Activated naive CD8-positive, alpha-beta T cell (primary cell): ENCODE data around the gene HEBP2.

Source experiments
- H3K27ac Mint-ChIP-seq: one replicate; pipeline ENCODE4 v1.8.0; 2021; ENCODE audit warnings: mixed read lengths
- H3K27me3 Mint-ChIP-seq: one replicate; pipeline ENCODE4 v1.8.0; 2021; ENCODE audit warnings: mixed read lengths
- H3K36me3 Mint-ChIP-seq: one replicate; pipeline ENCODE4 v1.8.0; 2021; ENCODE audit warnings: mixed read lengths
- H3K4me1 Mint-ChIP-seq: one replicate; pipeline ENCODE4 v1.8.0; 2021; ENCODE audit warnings: low read depth, mixed read lengths
- H3K4me3 Mint-ChIP-seq: one replicate; pipeline ENCODE4 v1.8.0; 2021; ENCODE audit warnings: mild to moderate bottlenecking, mixed read lengths
- H3K9me3 Mint-ChIP-seq: one replicate; pipeline ENCODE4 v1.8.0; 2021; ENCODE audit warnings: low read depth, mixed read lengths

Gene HEBP2

GRCh38 chr6:138386897-138387296 lies 17.1 kb upstream of the HEBP2 start:
- no peaks in the 10 kb centered on the region for H3K9me3 Mint-ChIP-seq
- no peak overlapping the region for H3K27ac Mint-ChIP-seq
- H3K4me3 Mint-ChIP-seq = no peak overlapping the region
- H3K27me3 Mint-ChIP-seq = peaks cover 5% of the 10 kb centered on the region
- no peaks in the 10 kb centered on the region for H3K36me3 Mint-ChIP-seq
- H3K4me1 Mint-ChIP-seq = no peaks in the 10 kb centered on the region

- no peaks in the 10 kb centered on the region for H3K36me3 Mint-ChIP-seq
- no peak overlapping the region for H3K4me3 Mint-ChIP-seq
- no peaks in the 10 kb centered on the region for H3K9me3 Mint-ChIP-seq
- no peaks in the 10 kb centered on the region for H3K4me1 Mint-ChIP-seq
- no peak overlapping the region for H3K27ac Mint-ChIP-seq
- peaks cover 5% of the 10 kb centered on the region for H3K27me3 Mint-ChIP-seq
Observed at GRCh38 chr6:138387577-138388368, 16.2 kb upstream of the HEBP2 start.

DNA sequence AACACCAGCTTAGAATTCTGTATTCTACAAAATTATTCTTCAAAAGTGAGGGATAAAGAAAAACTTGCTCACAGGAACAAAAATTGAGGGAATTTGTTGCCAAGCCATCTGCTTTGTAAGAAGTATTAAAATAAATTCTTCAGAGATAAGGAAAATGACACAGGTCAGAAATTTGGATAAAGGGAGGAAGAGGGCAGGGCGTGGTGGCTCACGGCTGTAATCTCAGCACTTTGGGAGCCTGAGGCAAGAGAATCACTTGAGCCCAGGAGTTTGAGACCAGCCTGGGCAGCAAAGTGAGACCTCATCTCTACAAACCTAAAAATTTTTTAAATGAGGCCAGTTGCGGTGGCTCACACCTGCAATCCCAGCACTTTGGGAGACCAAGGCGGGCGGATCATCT lies 14.5 kb upstream of the HEBP2 start:
- Mint-ChIP-seq H3K27me3 (peaks cover 3% of the 10 kb centered on the region), H3K4me1 (no peaks in the 10 kb centered on the region), H3K27ac (no peak overlapping the region), H3K4me3 (no peak overlapping the region), H3K9me3 (no peaks in the 10 kb centered on the region), H3K36me3 (no peaks in the 10 kb centered on the region)

DNA sequence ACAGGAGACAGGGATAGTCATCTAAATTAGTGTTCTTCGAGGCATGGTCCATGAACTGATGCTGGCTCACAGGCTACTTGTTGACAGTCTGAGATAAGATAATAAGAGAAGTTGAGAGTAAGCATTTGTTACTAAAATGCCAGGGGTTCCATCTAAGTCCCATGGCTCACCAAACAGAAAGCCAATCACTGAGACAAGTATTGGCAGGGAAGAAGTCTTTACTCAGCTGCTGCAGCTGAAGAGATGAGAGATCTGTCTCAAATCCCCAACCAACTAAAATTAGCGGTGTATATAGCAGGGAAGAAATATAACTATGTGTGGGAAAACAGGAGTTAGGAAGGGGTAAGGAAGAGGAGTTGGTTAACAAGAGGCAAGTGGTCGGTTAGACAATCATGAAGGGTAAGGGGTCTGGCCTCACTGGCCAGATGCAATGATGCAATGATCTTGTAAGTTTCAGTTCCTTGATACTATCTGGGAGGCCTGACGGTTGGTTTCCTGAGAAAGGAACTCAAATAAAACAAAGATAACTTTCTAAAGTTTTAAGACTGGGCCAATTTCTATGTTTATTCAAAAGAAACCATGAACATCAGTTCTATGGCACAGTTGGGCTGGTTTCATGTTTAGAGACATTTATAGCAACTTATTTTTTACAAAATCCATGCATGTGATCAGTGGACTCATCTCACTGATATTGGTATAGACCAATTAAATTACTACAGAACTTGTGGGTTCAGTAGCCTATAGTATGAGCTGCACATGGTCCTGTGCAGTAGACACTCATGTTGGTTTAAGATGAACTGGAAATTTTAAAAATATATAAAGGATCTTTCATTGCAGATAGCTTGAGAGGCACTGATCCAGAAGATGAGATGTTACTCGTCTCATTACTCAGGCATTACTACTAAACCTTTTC lies 9.9 kb upstream of the HEBP2 start:
- Mint-ChIP-seq H3K36me3 (no peaks in the 10 kb centered on the region), H3K9me3 (no peaks in the 10 kb centered on the region), H3K27ac (no peak overlapping the region), H3K4me3 (no peak overlapping the region), H3K27me3 (peaks cover 3% of the 10 kb centered on the region), H3K4me1 (no peaks in the 10 kb centered on the region)

- H3K36me3 Mint-ChIP-seq = no peaks in the 10 kb centered on the region
- no peaks in the 10 kb centered on the region for H3K9me3 Mint-ChIP-seq
- H3K27ac Mint-ChIP-seq = no peak overlapping the region
- H3K4me3 Mint-ChIP-seq = no peak overlapping the region
- H3K4me1 Mint-ChIP-seq = no peaks in the 10 kb centered on the region
- peaks cover 2% of the 10 kb centered on the region for H3K27me3 Mint-ChIP-seq
Observed at GRCh38 chr6:138396709-138397108, 7.3 kb upstream of the HEBP2 start.

GRCh38 chr6:138397128-138398122 lies 6.6 kb upstream of the HEBP2 start:
- H3K4me1 Mint-ChIP-seq = peaks cover 3% of the 10 kb centered on the region
- H3K36me3 Mint-ChIP-seq = no peaks in the 10 kb centered on the region
- no peaks in the 10 kb centered on the region for H3K9me3 Mint-ChIP-seq
- H3K27ac Mint-ChIP-seq = no peak overlapping the region
- peaks cover 2% of the 10 kb centered on the region for H3K27me3 Mint-ChIP-seq
- no peak overlapping the region for H3K4me3 Mint-ChIP-seq

DNA sequence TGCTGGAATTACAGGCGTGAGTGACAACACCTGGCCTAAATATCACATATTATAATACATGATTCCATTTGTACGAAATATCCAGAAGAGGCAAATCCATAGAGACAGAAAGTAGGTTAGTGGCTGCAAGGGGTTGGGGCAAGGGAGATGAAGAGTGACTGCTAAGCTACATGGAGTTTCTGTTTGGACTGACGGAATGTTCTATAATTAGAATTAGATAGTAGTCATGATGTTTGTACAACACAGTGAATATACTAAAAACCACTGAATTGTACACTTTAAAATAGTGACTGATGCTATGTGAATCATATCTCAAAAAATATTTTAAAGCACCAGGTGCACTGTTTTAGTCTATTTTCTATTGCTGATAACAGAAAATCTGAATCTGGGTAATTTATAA lies 3.7 kb upstream of the HEBP2 start:
- peaks cover 15% of the 10 kb centered on the region for H3K4me1 Mint-ChIP-seq
- H3K9me3 Mint-ChIP-seq = no peaks in the 10 kb centered on the region
- no peak overlapping the region for H3K27ac Mint-ChIP-seq
- no peak overlapping the region for H3K4me3 Mint-ChIP-seq
- H3K27me3 Mint-ChIP-seq = peaks cover 2% of the 10 kb centered on the region
- no peaks in the 10 kb centered on the region for H3K36me3 Mint-ChIP-seq

GRCh38 chr6:138401960-138402837 lies 1.8 kb upstream of the HEBP2 start:
- H3K4me3 Mint-ChIP-seq = peak overlapping the region; percentile 37
- no peak overlapping the region for H3K27ac Mint-ChIP-seq
- no peaks in the 10 kb centered on the region for H3K27me3 Mint-ChIP-seq
- H3K4me1 Mint-ChIP-seq = peaks cover 25% of the 10 kb centered on the region
- no peaks in the 10 kb centered on the region for H3K36me3 Mint-ChIP-seq
- H3K9me3 Mint-ChIP-seq = no peaks in the 10 kb centered on the region

GRCh38 chr6:138402838-138403187 lies 1.2 kb upstream of the HEBP2 start:
- Mint-ChIP-seq H3K4me1 (peaks cover 25% of the 10 kb centered on the region), H3K4me3 (peak overlapping the region; percentile 83), H3K27me3 (no peaks in the 10 kb centered on the region), H3K27ac (no peak overlapping the region), H3K36me3 (no peaks in the 10 kb centered on the region), H3K9me3 (no peaks in the 10 kb centered on the region)

GRCh38 chr6:138403324-138403800 lies 661 bp upstream of the HEBP2 start:
- peaks cover 3% of the 10 kb centered on the region for H3K36me3 Mint-ChIP-seq
- peak overlapping the region; percentile 83 for H3K4me3 Mint-ChIP-seq
- H3K27me3 Mint-ChIP-seq = no peaks in the 10 kb centered on the region
- peaks cover 28% of the 10 kb centered on the region for H3K4me1 Mint-ChIP-seq
- H3K9me3 Mint-ChIP-seq = no peaks in the 10 kb centered on the region
- H3K27ac Mint-ChIP-seq = no peak overlapping the region

DNA sequence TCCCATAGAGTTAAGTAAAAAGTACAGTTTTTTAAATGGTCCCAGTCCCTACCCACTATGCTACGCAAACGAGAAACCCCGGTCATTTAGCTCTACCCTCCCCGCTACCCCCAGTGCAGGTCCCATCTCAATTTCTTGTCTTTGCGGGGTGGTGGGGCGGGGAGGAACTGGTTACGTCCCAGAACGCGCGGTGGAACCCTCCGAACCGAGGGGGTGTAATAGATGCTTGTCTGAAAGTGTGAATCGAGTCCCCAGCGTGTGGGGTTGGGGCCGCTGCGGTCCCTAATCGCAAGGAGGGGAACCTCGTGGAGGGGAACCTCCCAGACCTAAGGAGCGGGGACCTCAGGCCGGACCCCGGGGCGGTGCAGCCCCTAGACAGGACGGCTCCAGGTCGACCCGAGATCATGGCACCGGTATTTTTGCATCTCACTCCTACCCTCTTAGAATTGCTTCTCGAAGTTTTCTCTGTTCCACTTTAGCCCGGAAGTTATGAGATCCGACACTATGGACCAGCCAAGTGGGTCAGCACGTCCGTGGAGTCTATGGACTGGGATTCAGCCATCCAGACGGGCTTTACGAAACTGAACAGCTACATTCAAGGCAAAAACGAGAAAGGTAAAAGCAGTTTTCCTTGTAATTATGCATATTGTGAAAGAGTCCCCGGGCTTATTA lies 779 bp downstream of the HEBP2 start:
- H3K36me3 Mint-ChIP-seq = peaks cover 13% of the 10 kb centered on the region
- no peaks in the 10 kb centered on the region for H3K9me3 Mint-ChIP-seq
- H3K4me1 Mint-ChIP-seq = peaks cover 30% of the 10 kb centered on the region
- H3K4me3 Mint-ChIP-seq = peak overlapping the region; percentile 87
- no peaks in the 10 kb centered on the region for H3K27me3 Mint-ChIP-seq
- peak overlapping the region; percentile 68 for H3K27ac Mint-ChIP-seq

- H3K4me3 Mint-ChIP-seq = no peak overlapping the region
- peaks cover 13% of the 10 kb centered on the region for H3K36me3 Mint-ChIP-seq
- H3K27me3 Mint-ChIP-seq = no peaks in the 10 kb centered on the region
- H3K27ac Mint-ChIP-seq = peak overlapping the region; percentile 64
- no peaks in the 10 kb centered on the region for H3K9me3 Mint-ChIP-seq
- H3K4me1 Mint-ChIP-seq = peaks cover 36% of the 10 kb centered on the region
Observed at GRCh38 chr6:138405816-138406413, 1.9 kb downstream of the HEBP2 start.

GRCh38 chr6:138406443-138406842 lies 2.4 kb downstream of the HEBP2 start:
- Mint-ChIP-seq H3K27me3 (no peaks in the 10 kb centered on the region), H3K4me1 (peaks cover 40% of the 10 kb centered on the region), H3K9me3 (no peaks in the 10 kb centered on the region), H3K36me3 (peaks cover 17% of the 10 kb centered on the region), H3K4me3 (no peak overlapping the region), H3K27ac (peak overlapping the region; percentile 64)
